Caki2 (cell line): ENCODE measurements around the gene CCDC192. TPM values are rescaled to one million over a fixed set of nuclear protein-coding genes. Genes with fewer than 3 reads are reported as not detected.

ENCODE experiments used
- DNase-seq: peaks from one replicate; pipeline ENCODE4 v3.0.0-alpha.2; 2015; ENCODE audit warnings: low read depth
- in situ Hi-C: cut with HindIII; loops from 2 replicates; pipeline ENCODE4 v1.10.0; 2016; ENCODE audit warnings: low sequenced_read_pairs, low pct_unique_long_range_greater_than_20kb, mixed read lengths
- total RNA-seq: library from RNA; depleted of rRNA; stranded (reverse); fragments of >200 nt; shearing (Covaris generic); gene quantifications from 2 replicates; pipeline ENCODE4 v1.2.3, GENCODE V29; 2014; ENCODE audit warnings: low replicate concordance; rRNA removed

CCDC192 gene
- total RNA-seq, 1 experiment from 2014 or later = not detected

- in situ Hi-C loops = no loop called here
- DNase-seq = no peak
These were observed 267.7 kb downstream of the CCDC192 start for GRCh38 chr5:127970854-127971425.

DNA sequence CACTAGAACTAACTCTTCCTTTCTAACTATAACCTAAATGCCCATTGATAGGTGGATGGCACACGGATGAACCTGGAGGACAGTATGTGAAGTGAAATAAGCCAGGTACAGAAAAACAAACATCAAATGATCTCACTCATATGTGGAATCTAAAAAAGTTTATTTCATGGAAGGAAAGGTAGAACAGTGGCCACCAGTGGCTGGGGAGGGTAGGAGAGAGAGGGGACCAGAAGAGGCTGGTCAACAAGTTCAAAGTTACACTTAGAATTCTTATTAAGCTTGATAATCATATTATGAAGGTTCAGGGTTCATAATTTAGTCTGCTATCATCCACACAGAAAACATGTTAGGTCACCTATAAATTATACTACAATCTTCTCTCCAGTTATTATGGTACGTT is 272.8 kb downstream of the CCDC192 start:
- DNase-seq = no peak
- in situ Hi-C loops = no loop called here

DNA sequence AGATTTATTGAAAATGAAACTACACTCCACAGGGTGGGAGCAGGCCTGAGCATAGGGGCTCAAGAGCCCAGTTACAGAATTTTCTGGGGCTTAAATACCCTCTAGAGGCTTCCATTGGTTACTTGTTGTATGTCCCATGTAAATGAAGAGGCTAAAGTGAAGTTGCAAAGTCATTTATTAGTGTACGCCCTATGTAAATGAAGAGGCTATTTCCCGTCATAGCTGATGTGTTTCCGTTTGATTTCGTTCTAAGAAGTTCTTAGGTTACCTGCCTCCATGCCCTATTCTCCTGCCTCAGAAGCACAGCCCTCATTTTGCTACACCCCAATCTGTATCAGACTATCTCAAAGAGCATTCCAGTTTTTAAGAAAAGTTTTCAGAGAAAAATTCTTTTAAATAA is 273.3 kb downstream of the CCDC192 start:
- in situ Hi-C loops = no loop called here
- no peak for DNase-seq

DNA sequence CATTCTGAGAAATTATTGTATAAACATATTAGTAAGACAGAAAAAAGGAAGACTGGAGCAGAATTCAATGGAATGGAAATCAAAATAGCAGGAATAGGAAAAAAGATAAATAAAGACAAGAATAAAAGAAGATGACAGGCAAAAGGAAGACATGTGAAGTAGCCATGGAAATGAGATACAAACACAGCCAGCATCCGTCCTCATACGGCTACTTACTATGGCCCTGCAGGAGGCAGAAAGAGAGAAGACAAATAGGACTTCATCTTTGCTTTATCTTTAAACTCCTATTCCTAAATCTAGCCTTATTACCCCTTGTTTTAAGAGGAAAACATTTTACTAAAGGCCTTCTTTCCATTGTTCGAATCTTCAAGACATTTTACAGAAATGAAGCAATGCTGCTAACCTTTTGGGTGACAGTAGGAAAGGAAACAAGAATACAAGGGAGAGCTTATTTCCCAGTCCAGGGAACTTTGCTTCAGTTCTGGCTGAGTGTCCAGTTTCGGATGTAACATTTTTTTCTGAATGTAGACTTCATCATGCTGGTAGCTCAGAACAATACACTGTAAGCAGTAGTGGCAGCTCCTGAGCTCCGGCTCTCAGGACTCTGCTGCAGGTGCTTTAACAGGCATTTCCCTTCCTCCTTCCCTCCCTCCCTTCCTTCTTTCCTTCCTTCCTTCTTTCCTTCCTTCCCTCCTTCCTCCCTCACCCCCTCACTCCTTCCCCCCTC is 274.0 kb downstream of the CCDC192 start:
- in situ Hi-C loops = no loop called here
- DNase-seq = no peak

DNA sequence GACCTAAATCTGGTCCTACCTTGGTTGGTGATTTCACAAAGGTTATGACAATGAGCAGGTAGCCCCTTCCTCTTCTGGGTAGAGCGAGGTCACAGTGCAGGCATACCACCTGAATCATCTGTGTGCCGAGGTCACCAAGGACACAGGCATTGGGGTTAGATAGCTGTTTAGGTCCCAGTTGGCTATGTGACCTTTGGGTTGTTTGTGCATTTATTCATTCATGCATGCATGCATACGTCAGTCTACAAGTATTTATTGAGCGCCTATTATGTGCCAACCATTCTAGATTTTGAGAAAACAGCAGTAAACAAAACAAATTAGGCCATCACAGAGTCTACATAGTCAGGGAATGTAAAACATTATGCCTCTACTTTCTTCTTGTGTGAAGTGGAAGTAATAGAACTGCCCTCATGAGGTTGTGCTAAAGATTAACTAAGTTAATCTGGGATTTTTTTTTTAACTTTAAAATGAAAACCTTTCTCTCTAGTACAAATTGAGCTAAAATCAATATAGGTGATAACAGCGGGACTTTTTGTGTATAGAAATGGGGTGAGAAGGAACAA is 275.6 kb downstream of the CCDC192 start:
- no peak for DNase-seq
- in situ Hi-C loops = no loop called here

GRCh38 chr5:127979475-127979874 is 276.3 kb downstream of the CCDC192 start:
- in situ Hi-C loops = no loop called here
- no peak for DNase-seq

GRCh38 chr5:127980843-127981242 is 277.7 kb downstream of the CCDC192 start:
- DNase-seq = no peak
- in situ Hi-C loops = no loop called here

- in situ Hi-C loops = no loop called here
- DNase-seq = no peak
These were observed 278.3 kb downstream of the CCDC192 start for GRCh38 chr5:127981498-127981897.

DNA sequence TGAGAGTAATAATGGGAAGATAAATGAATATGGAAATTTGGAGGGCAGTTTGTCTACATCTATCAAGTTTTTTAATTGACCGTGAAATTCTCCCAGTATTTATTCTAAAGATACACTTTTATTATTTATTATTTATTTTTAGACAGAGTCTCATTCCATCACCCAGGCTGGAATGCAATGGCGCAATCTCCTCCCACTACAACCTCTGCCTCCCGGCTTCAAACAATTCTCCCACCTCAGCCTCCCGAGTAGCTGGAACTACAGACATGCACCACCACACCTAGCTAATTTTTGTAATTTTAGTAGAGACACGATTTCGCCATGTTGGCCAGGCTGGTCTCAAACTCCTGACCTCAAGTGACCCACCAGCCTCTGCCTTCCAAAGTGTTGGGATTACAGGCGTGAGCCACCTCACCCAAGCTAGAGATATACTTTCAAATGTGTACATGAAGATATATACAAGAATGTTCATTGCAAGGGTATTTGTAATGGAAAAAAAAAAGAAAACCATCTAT is 282.7 kb downstream of the CCDC192 start:
- in situ Hi-C loops = no loop called here
- DNase-seq = no peak

DNA sequence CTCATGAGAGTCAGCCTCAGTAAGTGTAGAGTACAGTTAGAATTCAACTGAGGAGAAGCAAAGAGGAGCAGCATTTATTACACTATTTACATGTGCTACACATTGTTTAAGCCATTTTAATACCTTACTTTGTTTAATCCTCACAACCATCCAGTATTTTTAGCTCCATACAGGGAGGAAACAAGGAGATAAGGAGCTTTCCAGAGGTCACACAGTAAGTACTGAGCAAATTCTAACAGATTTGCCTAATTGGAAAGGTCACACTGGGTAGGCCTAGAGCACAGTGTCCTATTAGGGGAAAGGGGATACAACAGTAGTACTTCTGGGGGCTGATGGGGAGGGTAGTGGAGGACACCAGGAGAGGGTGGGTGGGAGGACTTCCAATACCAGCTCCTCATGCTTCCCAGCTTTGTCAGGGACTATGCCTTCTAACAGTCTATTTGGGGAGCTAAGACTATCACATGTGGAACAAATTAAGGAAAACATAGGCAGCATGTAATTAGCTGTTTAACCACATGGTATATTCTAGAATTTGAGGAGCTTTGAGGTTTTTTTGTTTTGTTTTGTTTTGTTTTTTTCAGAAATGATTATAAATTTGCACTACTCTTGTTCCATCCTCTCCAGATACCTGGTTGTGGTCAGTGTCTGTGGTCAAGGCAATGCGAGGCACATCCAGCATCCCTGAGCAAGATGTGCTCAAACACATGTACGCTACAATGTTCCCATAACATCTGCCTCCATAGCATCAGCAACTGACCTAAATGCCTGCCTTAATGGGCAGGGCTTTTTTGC is 284.4 kb downstream of the CCDC192 start:
- in situ Hi-C loops = no loop called here
- no peak for DNase-seq

DNA sequence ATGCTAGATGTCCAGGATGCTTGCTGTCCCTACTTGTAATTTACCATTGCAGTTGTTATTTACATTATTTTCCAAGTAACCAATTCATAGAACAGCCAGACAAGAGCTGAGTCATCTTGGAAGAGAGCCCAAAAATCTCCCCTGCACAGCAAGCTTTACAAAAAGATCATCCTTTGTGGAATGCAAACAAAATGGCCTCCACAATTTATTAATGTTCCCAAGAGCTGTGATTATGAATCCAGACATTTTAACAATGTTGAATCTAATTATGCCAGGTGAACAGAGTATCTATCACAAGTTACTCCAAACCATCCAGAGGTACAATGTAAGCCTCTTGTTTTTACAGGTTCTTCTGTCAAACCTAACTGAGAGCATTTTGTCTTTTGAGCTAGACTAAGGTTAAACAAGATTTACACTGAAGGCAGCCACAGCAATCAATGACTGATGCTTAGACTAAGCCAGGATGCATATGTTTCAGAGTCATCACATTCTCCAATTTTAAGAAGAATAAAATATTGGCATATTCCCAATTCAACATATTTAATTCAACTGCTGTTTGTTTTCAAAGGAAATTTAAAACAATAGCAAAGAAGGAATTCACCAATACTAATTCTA is 285.1 kb downstream of the CCDC192 start:
- peak; percentile 67 for DNase-seq
- in situ Hi-C loops = no loop called here

Other genes with a start within 250 kb of the CCDC192 start
- 18.3 and 32.6 TPM in 2 replicates for gene PRRC1, start 185.8 kb upstream of the CCDC192 start, total RNA-seq
- not detected in 2 replicates for gene CTXN3, start 54.3 kb upstream of the CCDC192 start, total RNA-seq